Neural progenitor cell (in vitro differentiated cells): Measurements from ENCODE around the gene PBOV1. TPM values are rescaled to one million over a fixed set of nuclear protein-coding genes. Genes with fewer than 3 reads are reported as not detected.

Source experiments
- DNase-seq: peaks from one replicate; pipeline ENCODE4 v3.0.0-alpha.2; 2016; ENCODE audit warnings: low spot score
- H2AFZ ChIP-seq: fragments of 200-600 bp; sonication (generic); replicated peaks from 2 replicates; pipeline ENCODE4 v1.6.1; 2016; ENCODE audit warnings: antibody characterized with exemption
- H3F3A ChIP-seq: fragments of 200-600 bp; sonication (generic); 2 replicates; pipeline ENCODE4 v1.6.1; 2016; ENCODE audit warnings: antibody characterized with exemption, low read depth
- H3K27ac ChIP-seq: fragments of 200-600 bp; sonication (generic); 2 replicates; pipeline ENCODE4 v1.5.1; 2016; ENCODE audit warnings: mild to moderate bottlenecking
- H3K27me3 ChIP-seq: fragments of 200-600 bp; sonication (generic); 2 replicates; pipeline ENCODE4 v1.6.1; 2016; ENCODE audit warnings: mild to moderate bottlenecking, moderate library complexity
- H3K36me3 ChIP-seq: fragments of 200-600 bp; sonication (generic); 2 replicates; pipeline ENCODE4 v1.5.1; 2016
- H3K4me1 ChIP-seq: fragments of 200-600 bp; sonication (generic); 2 replicates; pipeline ENCODE4 v1.6.1; 2016; ENCODE audit warnings: mixed run types
- H3K4me2 ChIP-seq: fragments of 200-600 bp; sonication (generic); 2 replicates; pipeline ENCODE4 v1.6.1; 2016
- H3K4me3 ChIP-seq: fragments of 200-600 bp; sonication (generic); 2 replicates; pipeline ENCODE4 v1.5.1; 2016
- H3K79me2 ChIP-seq: fragments of 200-600 bp; sonication (generic); 2 replicates; pipeline ENCODE4 v1.6.1; 2016; ENCODE audit warnings: low read depth
- H3K9ac ChIP-seq: fragments of 200-600 bp; sonication (generic); 2 replicates; pipeline ENCODE4 v1.6.1; 2016
- H3K9me3 ChIP-seq: fragments of 200-600 bp; sonication (generic); 2 replicates; pipeline ENCODE4 v1.5.1; 2016; ENCODE audit warnings: low read depth
- H4K20me1 ChIP-seq: fragments of 200-600 bp; sonication (generic); 2 replicates; pipeline ENCODE4 v1.6.1; 2016; ENCODE audit warnings: low read depth
- H3K27ac Mint-ChIP-seq: 3 replicates; pipeline ENCODE4 v1.8.0; 2021; ENCODE audit warnings: mixed read lengths
- H3K27me3 Mint-ChIP-seq: 2 replicates; pipeline ENCODE4 v1.8.0; 2022; ENCODE audit warnings: low read depth, mild to moderate bottlenecking, inconsistent platforms, moderate library complexity, mixed read lengths; ENCODE audit not compliant: insufficient read depth
- H3K36me3 Mint-ChIP-seq: 3 replicates; pipeline ENCODE4 v1.8.0; 2021; ENCODE audit warnings: mixed read lengths
- H3K4me1 Mint-ChIP-seq: 3 replicates; pipeline ENCODE4 v1.8.0; 2021; ENCODE audit warnings: mixed read lengths
- H3K4me3 Mint-ChIP-seq: 3 replicates; pipeline ENCODE4 v1.8.0; 2021; ENCODE audit warnings: mild to moderate bottlenecking, moderate library complexity, mixed read lengths
- H3K9me3 Mint-ChIP-seq: 3 replicates; pipeline ENCODE4 v1.8.0; 2020; ENCODE audit warnings: mixed read lengths
- EZH2 ChIP-seq: fragments of 200-600 bp; sonication (generic); IDR thresholded peaks from 2 replicates; pipeline ENCODE4 v1.6.1; 2017; ENCODE audit warnings: antibody characterized with exemption, mild to moderate bottlenecking, moderate library complexity
- EZH2phosphoT487 ChIP-seq: fragments of 200-600 bp; sonication (generic); IDR thresholded peaks from 2 replicates; pipeline ENCODE4 v1.6.1; 2017; ENCODE audit warnings: antibody characterized with exemption
- total RNA-seq: library from RNA; depleted of rRNA; stranded (reverse); fragments of >200 nt; gene quantifications from 2 replicates; pipeline ENCODE4 v1.2.3, GENCODE V29; 2015; ENCODE audit warnings: low replicate concordance
- TF ChIP-seq, protein P1 (sequence below): fragments of 200-600 bp; sonication (generic); IDR thresholded peaks from 2 replicates; pipeline ENCODE4 v1.5.1; 2017; ENCODE audit warnings: antibody characterized with exemption, mild to moderate bottlenecking

The PBOV1 gene
- total RNA-seq, 1 donor from 2014 or later: not detected

DNA sequence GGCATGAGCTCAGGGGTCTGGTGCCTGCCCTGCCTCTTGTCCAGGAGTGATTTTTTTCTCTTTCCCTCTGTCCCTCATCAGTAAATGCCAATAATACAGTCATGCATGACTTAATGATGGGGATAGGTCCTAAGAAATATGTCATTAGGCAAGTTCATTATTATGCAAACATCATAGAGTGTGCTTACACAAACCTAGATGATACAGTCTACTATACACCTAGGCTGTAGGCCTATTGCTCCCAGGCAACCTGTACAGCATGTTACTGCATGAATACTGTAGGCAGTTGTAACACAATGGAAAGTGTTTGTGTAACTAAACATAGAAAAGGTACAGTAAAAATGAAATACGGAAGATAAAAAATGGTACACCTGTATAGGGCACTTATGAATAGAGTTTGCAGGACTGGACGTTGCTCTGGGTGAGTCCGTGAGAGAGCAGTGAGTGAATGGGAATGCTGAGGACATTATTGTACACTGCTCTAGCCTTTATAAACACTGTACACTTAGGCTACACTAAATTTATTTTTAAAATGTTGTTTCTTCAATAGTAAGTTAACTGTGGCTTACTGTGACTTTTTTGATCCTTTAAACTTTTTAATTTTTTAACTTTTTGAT is 22.1 kb downstream of the PBOV1 start:
- H3F3A ChIP-seq: peaks cover 9% of the 10 kb centered on the region
- H3K4me2 ChIP-seq: no peak overlapping the region
- H3K36me3 Mint-ChIP-seq: no peaks in the 10 kb centered on the region
- peaks cover 7% of the 10 kb centered on the region for H3K4me1 Mint-ChIP-seq
- peaks cover 4% of the 10 kb centered on the region for H3K9me3 Mint-ChIP-seq
- no peaks in the 10 kb centered on the region for H3K9me3 ChIP-seq
- H3K4me3 Mint-ChIP-seq: no peak overlapping the region
- H3K4me1 ChIP-seq: peaks cover 18% of the 10 kb centered on the region
- H3K27ac Mint-ChIP-seq: no peak overlapping the region
- H3K9ac ChIP-seq: no peak overlapping the region
- H3K4me3 ChIP-seq: no peak overlapping the region
- no peaks in the 10 kb centered on the region for H3K27me3 ChIP-seq
- H4K20me1 ChIP-seq: no peaks in the 10 kb centered on the region
- H3K27ac ChIP-seq: no peak overlapping the region
- H3K27me3 Mint-ChIP-seq: peaks cover 4% of the 10 kb centered on the region
- no peaks in the 10 kb centered on the region for H3K79me2 ChIP-seq
- no peak overlapping the region for H2AFZ ChIP-seq
- no peaks in the 10 kb centered on the region for H3K36me3 ChIP-seq
- no peak for DNase-seq
- TF ChIP-seq EZH2phosphoT487 (no peak), EZH2 (no peak)
- TF ChIP-seq, protein P1, sequence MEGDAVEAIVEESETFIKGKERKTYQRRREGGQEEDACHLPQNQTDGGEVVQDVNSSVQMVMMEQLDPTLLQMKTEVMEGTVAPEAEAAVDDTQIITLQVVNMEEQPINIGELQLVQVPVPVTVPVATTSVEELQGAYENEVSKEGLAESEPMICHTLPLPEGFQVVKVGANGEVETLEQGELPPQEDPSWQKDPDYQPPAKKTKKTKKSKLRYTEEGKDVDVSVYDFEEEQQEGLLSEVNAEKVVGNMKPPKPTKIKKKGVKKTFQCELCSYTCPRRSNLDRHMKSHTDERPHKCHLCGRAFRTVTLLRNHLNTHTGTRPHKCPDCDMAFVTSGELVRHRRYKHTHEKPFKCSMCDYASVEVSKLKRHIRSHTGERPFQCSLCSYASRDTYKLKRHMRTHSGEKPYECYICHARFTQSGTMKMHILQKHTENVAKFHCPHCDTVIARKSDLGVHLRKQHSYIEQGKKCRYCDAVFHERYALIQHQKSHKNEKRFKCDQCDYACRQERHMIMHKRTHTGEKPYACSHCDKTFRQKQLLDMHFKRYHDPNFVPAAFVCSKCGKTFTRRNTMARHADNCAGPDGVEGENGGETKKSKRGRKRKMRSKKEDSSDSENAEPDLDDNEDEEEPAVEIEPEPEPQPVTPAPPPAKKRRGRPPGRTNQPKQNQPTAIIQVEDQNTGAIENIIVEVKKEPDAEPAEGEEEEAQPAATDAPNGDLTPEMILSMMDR: no peak

GRCh38 chr6:138194287-138194686 is 24.0 kb downstream of the PBOV1 start:
- Mint-ChIP-seq H3K9me3 (no peaks in the 10 kb centered on the region), H3K27ac (no peak overlapping the region), H3K4me3 (no peak overlapping the region)

GRCh38 chr6:138188278-138188941 is 29.9 kb downstream of the PBOV1 start:
- Histone ChIP-seq H3K4me3 (no peak overlapping the region), H3K79me2 (no peaks in the 10 kb centered on the region), H3K27ac (no peak overlapping the region), H3K9ac (no peak overlapping the region), H3F3A (peaks cover 29% of the 10 kb centered on the region), H3K9me3 (no peaks in the 10 kb centered on the region), H3K36me3 (no peaks in the 10 kb centered on the region), H2AFZ (no peak overlapping the region), H3K4me1 (peaks cover 60% of the 10 kb centered on the region), H3K27me3 (no peaks in the 10 kb centered on the region), H3K4me2 (no peak overlapping the region), H4K20me1 (no peaks in the 10 kb centered on the region)
- no peak for TF ChIP-seq EZH2
- no peak for TF ChIP-seq EZH2phosphoT487
- TF ChIP-seq, protein P1: no peak
- DNase-seq: no peak
- Mint-ChIP-seq H3K4me1 (peaks cover 7% of the 10 kb centered on the region), H3K27me3 (peaks cover 2% of the 10 kb centered on the region), H3K4me3 (no peak overlapping the region), H3K27ac (no peak overlapping the region), H3K36me3 (no peaks in the 10 kb centered on the region), H3K9me3 (no peaks in the 10 kb centered on the region)

More at GRCh38 chr6:138194287-138194686, 24.0 kb downstream of the PBOV1 start:
- H3K27ac ChIP-seq: no peak overlapping the region
- H3K4me1 Mint-ChIP-seq: peaks cover 9% of the 10 kb centered on the region
- peaks cover 26% of the 10 kb centered on the region for H3K4me1 ChIP-seq
- no peaks in the 10 kb centered on the region for H3K36me3 ChIP-seq
- no peak overlapping the region for H3K4me2 ChIP-seq
- no peak overlapping the region for H3K9ac ChIP-seq
- no peaks in the 10 kb centered on the region for H3K79me2 ChIP-seq
- no peak for DNase-seq
- no peaks in the 10 kb centered on the region for H3K27me3 ChIP-seq
- no peaks in the 10 kb centered on the region for H4K20me1 ChIP-seq
- TF ChIP-seq, protein P1: no peak
- TF ChIP-seq EZH2 (no peak), EZH2phosphoT487 (no peak)
- H3K36me3 Mint-ChIP-seq: no peaks in the 10 kb centered on the region
- H3K9me3 ChIP-seq: no peaks in the 10 kb centered on the region
- peaks cover 5% of the 10 kb centered on the region for H3K27me3 Mint-ChIP-seq
- H3F3A ChIP-seq: peaks cover 14% of the 10 kb centered on the region
- H2AFZ ChIP-seq: no peak overlapping the region
- no peak overlapping the region for H3K4me3 ChIP-seq
